Heart right ventricle (tissue), 16 donors: ENCODE measurements around the gene NAT8L. TPM values are rescaled to one million over a fixed set of nuclear protein-coding genes. Genes with fewer than 3 reads are reported as not detected.

ENCODE experiments used
- ATAC-seq, 8 donors: fragments of 200-7000 bp; cut with Tn5 transposase; one replicate each; pipeline ENCODE4 v1.9.1; 2020; ENCODE audit warnings: mild to moderate bottlenecking in 8 of 8, moderate library complexity in 8 of 8, moderate number of reproducible peaks in 1 of 8
- DNase-seq, 2 donors: peaks; one replicate each; pipeline ENCODE4 v3.0.0-alpha.2; 2020
- H3K27ac ChIP-seq, 10 donors: fragments of 200-600 bp; sonication (generic) in 2 of 10; one replicate each; pipeline versions ENCODE4 v1.5.0 to v1.8.0; 2020 to 2022; ENCODE audit warnings: mild to moderate bottlenecking in 3 of 10
- H3K27me3 ChIP-seq, 7 donors: fragments of 200-600 bp; one replicate each; pipeline ENCODE4 v1.8.0; 2021 to 2022; ENCODE audit warnings: mild to moderate bottlenecking in 2 of 7
- H3K36me3 ChIP-seq, 9 donors: fragments of 200-600 bp; sonication (generic) in 1 of 9; one replicate each; pipeline versions ENCODE4 v1.5.0 to v1.8.0; 2020 to 2022; ENCODE audit warnings: mild to moderate bottlenecking in 2 of 9
- H3K4me1 ChIP-seq, 9 donors: fragments of 200-600 bp; sonication (generic) in 1 of 9; one replicate each; pipeline versions ENCODE4 v1.5.0 to v1.8.0; 2020 to 2022; ENCODE audit warnings: mild to moderate bottlenecking in 4 of 9
- H3K4me3 ChIP-seq, 10 donors: fragments of 200-600 bp; sonication (generic) in 2 of 10; one replicate each; pipeline versions ENCODE4 v1.5.0 to v1.8.0; 2020 to 2022; ENCODE audit warnings: mild to moderate bottlenecking in 7 of 10, moderate library complexity in 2 of 10
- H3K9me3 ChIP-seq, 11 donors: fragments of 200-600 bp in 10 of 11; sonication (generic) in 2 of 11; one replicate each; pipeline versions ENCODE4 v1.5.0 to v1.8.0; 2013 to 2022; ENCODE audit warnings: mild to moderate bottlenecking in 2 of 11, control low read depth in 1 of 11, moderate library complexity in 1 of 11
- CTCF ChIP-seq, 9 donors: fragments of 200-600 bp; sonication (generic) in 2 of 9; IDR thresholded peaks; one replicate each; pipeline versions ENCODE4 v1.5.0 to v1.8.0; 2021 to 2022; ENCODE audit warnings: antibody characterized with exemption in 9 of 9, mild to moderate bottlenecking in 5 of 9, moderate library complexity in 1 of 9
- WGBS, 2 donors: extraction: QIAGEN DNeasy Blood & Tissue Kit; methylation state at CpG; one replicate each; pipeline ENCODE4 v1.1.7; 2013; ENCODE audit warnings: inconsistent platforms in 1 of 2; 5-methylcytosine and 5-hydroxymethylcytosine counted together
- intact Hi-C, 10 donors: fragments of 100-400 bp; cut with DNase I; formaldehyde crosslinking; loops; one replicate each; pipeline versions ENCODE4 v1.11.1 to v1.14.2; 2022
- polyA plus RNA-seq, 2 donors: library from polyadenylated mRNA; stranded (reverse); fragments of 200-250 nt; gene quantifications; one replicate each; pipeline ENCODE4 v1.2.3, GENCODE V29; 2013
- total RNA-seq, 10 donors: library from RNA; stranded (reverse); fragmentation: NEBNext Ultra II Directional in 3 of 10; extraction: Animal tissue kit (Norgen Biotek cat#: 25700) in 3 of 10; gene quantifications; one replicate each; pipeline versions ENCODE4 v1.2.1 to v1.2.4, GENCODE V29; 2021 to 2023
- donor health status: Arrhythmogenic right ventricular cardiomyopathy.
- donor health status: ischemic (EF 13 %, LVEDD 7.1; RV severe dilation, severe dysfunction).
- donor health status: healthy with polysubstance abuse.
- donor health status: DM: no; HTN: yes; CAD: no.
- donor health status: DM: no; HTN: no; CAD: no.
- donor health status: ischemic (EF 25% LVEDD 6.9; RV normal size, moderate dysfunction).
- donor health status: ischemic (EF 25% LVEDD 5.7; RV mildly dilated, moderate dysfunction).
- donor health status: healthy.
- donor health status: DM: yes; HTN: yes; CAD: no.
- donor health status: Ischemic cardiomyopathy.
- donor health status: ischemic (EF 35%, LVEDD 5.7; RV mildly dilated, moderate dysfunction).
- donor health status: nonischemic (EF 11% LVEDD 7.7; RV severe dilation, severe dysfunction).
- donor health status: DM: yes; HTN: yes; CAD: no.
- donor health status: PGD.
- donor health status: ischemic (EF 29% LVEDD 5.4; RV normal size, mild dysfunction).
- donor health status: nonischemic (EF 23%, LVEDD 6.1; RV moderate dilation, normal function).

The NAT8L gene
- total and polyA plus RNA-seq, 12 donors: 0.12 to 1.4 (median 0.37) TPM

- WGBS, 2 donors: 79 to 84% methylated on average over 15 of the region's 15 CpGs
- intact Hi-C loops: no loop called here
These were observed 24.1 kb downstream of the NAT8L start for GRCh38 chr4:2083116-2083825.

DNA sequence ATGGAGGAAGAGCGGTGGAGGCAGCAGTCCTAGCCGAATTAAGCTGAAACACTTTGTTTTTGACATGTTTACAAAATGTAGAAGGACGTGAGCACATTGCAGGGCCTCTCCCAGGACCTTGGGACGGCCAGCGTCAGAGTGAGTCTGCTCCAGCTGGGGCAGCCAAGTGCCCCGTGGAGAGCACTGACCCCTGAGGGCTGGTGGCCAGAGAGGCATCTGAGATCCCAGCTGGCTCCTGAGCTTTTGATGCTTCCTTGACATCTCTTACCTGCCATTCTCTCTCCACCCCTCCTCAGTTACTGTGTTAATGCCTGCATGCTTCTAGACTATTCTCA, 24.7 kb downstream of the NAT8L start:
- intact Hi-C loops: no loop called here
- DNase-seq: no peak
- Histone ChIP-seq H3K4me1 (no peaks in the 10 kb centered on the region), H3K27me3 (peaks cover 0 to 2% (median 0%) of the 10 kb centered on the region in 7 donors), H3K36me3 (no peaks in the 10 kb centered on the region), H3K4me3 (no peak overlapping the region), H3K27ac (no peak overlapping the region), H3K9me3 (peaks cover 0 to 13% (median 0%) of the 10 kb centered on the region in 11 donors)
- TF ChIP-seq CTCF (IDR thresholded peaks at IDR 0.05): no peak
- ATAC-seq: no peak
- 85 to 93% methylated on average over 6 of the region's 6 CpGs for WGBS, 2 donors

More at GRCh38 chr4:2083116-2083825, 24.1 kb downstream of the NAT8L start:
- peaks cover 0 to 2% (median 0%) of the 10 kb centered on the region in 7 donors for H3K27me3 ChIP-seq
- H3K9me3 ChIP-seq: peaks cover 0 to 13% (median 0%) of the 10 kb centered on the region in 11 donors
- DNase-seq: no peak
- no peaks in the 10 kb centered on the region for H3K36me3 ChIP-seq
- no peaks in the 10 kb centered on the region for H3K4me1 ChIP-seq
- H3K27ac ChIP-seq: no peak overlapping the region
- no peak for ATAC-seq
- no peak overlapping the region for H3K4me3 ChIP-seq
- TF ChIP-seq CTCF (IDR thresholded peaks at IDR 0.05): no peak

DNA sequence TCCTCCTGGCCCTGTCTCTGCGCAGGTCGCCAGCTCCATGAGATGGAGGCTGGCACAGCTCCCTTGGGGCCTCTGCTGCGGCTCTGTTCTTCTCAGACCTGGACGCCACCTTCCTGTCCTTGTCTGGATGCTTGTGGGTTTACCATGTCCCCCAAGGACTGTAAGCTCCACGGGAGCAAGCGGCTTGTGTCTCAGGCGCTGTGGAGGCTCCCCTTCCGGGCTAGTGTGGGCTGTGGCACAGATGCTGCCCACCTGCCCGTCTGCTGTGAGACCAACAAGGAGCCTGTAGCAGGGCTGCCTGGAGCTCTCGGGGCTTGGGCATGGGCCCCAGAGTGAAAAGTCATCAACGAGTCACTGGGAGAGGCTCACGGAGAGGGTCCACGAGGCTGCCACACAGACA, 25.2 kb downstream of the NAT8L start:
- 83 to 89% methylated on average over 13 of the region's 13 CpGs for WGBS, 2 donors
- peaks cover 0 to 2% (median 0%) of the 10 kb centered on the region in 7 donors for H3K27me3 ChIP-seq
- H3K27ac ChIP-seq: no peak overlapping the region
- no peaks in the 10 kb centered on the region for H3K4me1 ChIP-seq
- peaks cover 0 to 13% (median 0%) of the 10 kb centered on the region in 11 donors for H3K9me3 ChIP-seq
- ATAC-seq (no peak), DNase-seq (no peak)
- H3K36me3 ChIP-seq: no peaks in the 10 kb centered on the region
- intact Hi-C loops: no loop called here
- H3K4me3 ChIP-seq: no peak overlapping the region
- no peak for TF ChIP-seq CTCF (IDR thresholded peaks at IDR 0.05)

- WGBS, 2 donors: 94 to 98% methylated on average over 8 of the region's 8 CpGs
- no peak overlapping the region for H3K27ac ChIP-seq
- no peak for DNase-seq
- H3K9me3 ChIP-seq: peaks cover 0 to 13% (median 0%) of the 10 kb centered on the region in 11 donors
- no peak for TF ChIP-seq CTCF (IDR thresholded peaks at IDR 0.05)
- intact Hi-C loops: no loop called here
- H3K36me3 ChIP-seq: no peaks in the 10 kb centered on the region
- H3K4me1 ChIP-seq: no peaks in the 10 kb centered on the region
- no peak overlapping the region for H3K4me3 ChIP-seq
- ATAC-seq: no peak
- H3K27me3 ChIP-seq: peaks cover 0 to 2% (median 0%) of the 10 kb centered on the region in 7 donors
These were observed 26.4 kb downstream of the NAT8L start for GRCh38 chr4:2085496-2085901.
